Islet of Langerhans (tissue), 1 donor: ENCODE measurements around the gene ASCC3.

Experiments used
- FAIRE-seq: peaks from one replicate; lab custom pipeline; 2011; peaks lifted over from hg19 to GRCh38; lab: Jason Lieb, UNC

Gene ASCC3

DNA sequence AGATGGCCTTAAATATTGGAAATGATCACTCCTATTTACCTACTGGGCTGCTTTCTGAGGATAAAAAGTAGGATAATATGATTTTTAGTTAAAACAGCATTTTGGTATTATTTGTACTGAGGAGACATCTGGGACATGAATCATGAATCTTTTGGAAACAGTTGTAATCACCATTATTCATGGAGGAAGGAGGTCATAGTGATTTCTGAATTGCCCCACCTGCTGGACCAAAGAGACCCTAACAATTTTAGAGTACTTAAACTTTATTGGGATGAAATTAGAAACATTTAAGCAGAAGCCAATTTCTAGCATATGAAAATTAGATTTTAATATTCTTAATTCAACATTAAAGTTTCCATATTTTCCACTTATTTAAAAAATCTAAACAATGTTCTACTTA is 308.0 kb downstream of the ASCC3 start:
- peak; percentile 82 for FAIRE-seq

DNA sequence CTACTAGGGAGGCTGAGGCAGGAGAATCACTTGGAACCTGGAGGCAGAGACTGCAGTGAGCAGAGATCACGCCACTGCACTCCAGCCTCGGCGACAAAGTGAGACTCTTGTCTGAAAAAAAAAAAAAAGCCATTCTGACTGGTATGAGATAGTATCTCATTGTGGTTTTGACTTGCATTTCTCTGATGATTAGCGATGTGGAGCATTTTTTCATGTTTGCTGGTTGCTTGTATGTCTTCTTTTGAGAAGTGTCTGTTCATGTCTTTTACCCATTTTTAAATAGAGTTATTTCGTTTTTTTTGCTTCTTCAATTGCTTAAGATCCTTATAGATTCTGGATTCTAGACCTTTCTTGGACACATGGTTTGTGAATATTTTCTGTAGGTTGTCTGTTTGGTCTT is 312.9 kb downstream of the ASCC3 start:
- no peak for FAIRE-seq

DNA sequence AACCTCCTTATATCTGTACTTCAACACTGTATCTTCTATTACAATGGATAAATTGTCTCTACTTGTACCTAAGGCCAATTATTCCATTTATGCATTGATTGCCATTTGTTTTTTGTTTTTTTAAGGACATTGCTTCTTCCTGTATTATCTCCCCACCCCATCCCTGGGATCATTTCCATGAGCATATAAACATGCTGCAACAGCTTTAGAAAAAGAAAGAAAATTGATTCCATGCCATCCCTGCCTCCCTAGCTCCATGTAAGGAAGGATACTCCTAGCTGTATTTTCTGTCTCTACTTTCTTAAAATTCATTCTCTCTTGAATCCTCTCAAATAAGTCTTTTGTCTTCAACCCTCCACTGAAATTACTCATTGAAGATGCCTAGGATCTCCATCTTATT is 314.6 kb downstream of the ASCC3 start:
- FAIRE-seq = no peak

DNA sequence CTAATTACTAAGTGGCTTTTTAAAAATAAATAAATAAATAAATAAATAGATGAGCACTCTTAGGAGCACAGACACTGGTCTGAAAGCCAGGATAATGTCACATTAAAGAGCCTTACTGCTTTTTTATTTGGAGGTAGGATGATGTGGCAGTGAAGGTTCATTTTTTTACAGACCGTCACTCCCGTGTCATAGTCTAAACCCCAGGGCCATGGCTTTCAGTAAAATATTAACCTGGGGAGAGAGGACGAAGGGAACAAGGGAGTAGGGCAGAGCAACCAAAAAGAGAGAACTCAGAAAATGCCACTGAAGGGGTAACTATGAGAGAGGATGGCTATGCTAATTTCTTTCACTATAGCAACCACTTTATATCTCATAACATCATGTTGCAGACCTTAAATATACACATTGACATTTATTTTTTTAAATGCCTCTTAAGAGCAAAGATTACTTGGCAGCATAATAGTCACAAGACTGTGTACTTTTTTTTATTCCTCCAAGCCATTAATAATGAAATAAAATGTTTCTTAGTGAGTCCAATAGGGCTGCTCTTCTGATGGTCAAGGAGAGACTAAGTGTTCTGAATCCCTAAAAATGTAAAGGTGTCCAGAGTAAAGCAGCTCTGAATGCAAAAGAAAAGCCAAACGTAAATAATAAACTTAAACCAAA is 315.6 kb downstream of the ASCC3 start:
- peak; percentile 9 for FAIRE-seq

- no peak for FAIRE-seq
Measured at GRCh38 chr6:100559859-100560258, 321.3 kb downstream of the ASCC3 start.

- peak; percentile 13 for FAIRE-seq
Measured at GRCh38 chr6:100554228-100554627, 326.9 kb downstream of the ASCC3 start.

GRCh38 chr6:100553243-100553642 is 327.9 kb downstream of the ASCC3 start:
- peak; percentile 81 for FAIRE-seq

DNA sequence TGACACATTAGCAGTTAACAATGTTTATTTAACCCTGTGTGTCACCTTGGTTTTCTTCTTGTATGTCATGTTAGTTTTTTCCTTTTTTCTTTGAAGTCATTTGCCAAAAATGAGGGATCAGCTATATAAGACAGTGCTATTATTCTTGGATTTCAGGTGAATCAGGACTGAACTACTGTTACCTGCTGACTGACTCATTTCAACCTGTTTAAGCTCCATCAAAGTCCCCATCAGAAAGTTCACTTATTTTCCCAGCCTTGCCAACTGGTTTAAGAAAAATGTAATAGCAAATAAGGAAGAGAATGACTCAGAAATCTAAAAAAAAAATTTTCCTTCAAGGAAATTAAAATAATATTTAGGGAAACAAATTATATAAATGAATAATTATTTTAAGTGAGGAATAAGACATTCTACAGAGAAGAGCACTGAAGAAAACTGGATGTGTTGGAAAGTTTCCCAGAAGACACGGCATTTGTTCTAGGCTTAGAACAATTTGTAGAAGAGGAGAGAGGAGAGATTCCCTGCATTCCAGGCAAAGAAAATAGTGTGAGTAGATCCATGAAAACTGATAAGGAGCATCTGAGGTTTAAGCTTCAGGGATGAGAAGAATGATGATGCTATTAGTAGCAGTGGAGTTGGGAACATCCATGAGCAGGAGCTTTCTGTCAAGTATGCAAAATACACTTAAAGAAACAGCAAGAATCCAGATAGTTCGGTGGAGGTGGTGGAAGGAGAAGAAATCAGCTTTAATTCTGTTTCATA is 331.5 kb downstream of the ASCC3 start:
- no peak for FAIRE-seq

- peak; percentile 85 for FAIRE-seq
Measured at GRCh38 chr6:100538086-100538485, 343.0 kb downstream of the ASCC3 start.

GRCh38 chr6:100518588-100518987 is 362.5 kb downstream of the ASCC3 start:
- FAIRE-seq = no peak

DNA sequence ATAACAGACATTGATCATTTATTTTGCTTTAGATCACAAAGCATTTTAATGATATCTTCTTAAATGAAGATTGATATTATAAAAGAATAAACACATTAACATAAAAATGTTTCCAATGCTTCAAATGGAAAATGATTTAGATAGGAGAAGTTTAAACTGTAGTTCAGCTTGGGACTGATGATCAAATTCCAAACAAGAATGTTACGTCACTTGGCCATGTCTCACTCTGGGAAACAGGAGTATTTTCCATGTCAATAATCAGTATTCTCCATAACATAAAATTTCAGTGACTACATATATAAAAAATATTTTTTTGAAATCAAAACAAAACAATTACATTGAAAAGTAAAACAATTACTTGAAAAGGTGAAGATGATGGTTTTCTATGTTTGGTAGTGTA is 363.5 kb downstream of the ASCC3 start:
- FAIRE-seq = no peak

DNA sequence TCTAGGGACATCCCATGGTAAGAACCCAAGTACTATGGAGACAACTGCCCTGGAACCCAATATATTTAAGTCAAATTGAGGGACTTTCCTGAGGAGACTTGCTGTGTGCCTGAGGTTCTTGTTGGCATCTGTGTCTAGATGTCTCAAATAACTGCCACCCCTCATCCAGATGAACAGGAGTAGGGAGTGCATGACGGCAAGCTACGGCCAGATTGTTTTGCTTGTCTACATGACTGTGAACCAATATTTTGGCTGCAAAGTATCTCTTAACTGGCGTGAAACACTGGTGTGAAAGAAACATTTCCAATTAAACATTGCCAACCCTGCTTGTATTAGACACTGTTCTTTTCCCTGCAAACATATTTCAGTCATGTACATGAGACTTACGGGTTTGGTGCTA is 364.0 kb downstream of the ASCC3 start:
- FAIRE-seq = no peak

DNA sequence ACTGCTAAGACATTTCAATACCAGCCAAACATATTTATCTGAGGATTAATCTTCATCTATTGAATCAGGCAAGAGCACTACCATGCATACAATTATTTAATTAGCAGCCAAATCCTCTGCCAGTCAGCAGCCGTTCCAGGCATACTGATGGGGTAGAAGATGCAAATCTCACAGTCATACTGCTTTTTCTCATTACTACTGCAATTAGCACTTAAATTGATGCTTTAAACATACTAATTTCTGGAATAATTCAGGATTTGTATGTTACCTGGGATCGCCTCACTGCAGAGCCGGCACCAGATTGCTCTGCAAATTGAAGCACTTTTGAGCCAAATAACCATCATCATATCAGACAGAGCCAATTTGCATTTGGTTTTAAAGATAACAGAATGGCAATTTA is 366.5 kb downstream of the ASCC3 start:
- no peak for FAIRE-seq

DNA sequence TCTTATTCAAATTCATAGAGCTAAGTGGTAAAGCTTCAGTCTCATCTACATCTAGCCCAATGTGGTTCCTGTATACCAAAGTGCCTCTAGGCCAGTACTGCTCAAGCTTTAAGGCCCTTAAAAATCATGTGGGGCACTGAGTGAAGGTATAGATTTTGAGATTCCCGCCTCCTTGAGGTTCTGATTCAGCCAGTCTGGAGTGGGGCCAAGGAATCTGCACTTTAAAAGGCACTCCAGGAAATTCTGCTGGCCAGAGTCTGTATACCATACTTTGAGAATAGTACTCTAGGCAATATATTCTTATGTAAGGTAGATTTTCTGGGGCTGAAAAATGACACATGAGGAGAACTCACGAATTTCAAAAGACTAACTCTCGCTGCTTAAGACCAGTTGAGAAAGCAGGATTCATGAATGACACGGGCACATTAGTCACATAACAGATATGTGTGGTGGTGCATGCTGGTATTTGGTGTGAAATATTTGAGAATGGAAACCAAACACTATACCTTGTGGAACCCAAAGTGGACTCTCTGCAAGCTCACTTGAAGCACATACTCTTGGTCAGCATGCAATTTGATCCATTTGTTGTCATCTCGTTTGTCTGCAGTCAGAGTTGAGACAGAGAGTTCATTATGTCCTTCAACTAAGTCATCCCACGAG is 368.8 kb downstream of the ASCC3 start:
- FAIRE-seq = no peak

DNA sequence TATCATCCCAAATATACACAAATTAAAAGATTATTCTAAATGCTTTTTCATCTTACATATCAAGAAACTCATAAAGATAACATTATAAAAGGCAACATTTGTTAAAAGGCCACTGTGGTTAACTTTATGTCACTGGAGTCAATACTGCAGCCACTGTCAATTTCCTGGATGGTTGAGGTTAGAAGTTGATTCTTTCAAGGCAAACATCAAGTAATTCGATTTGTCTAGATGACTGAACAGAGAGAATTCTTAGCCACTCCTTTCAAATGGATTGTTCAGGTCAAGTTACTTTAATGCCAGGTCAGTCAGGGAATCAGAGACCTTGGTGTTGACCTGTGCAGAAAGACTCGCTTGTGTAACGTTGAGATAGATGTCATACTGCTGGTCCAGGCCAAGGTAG is 372.0 kb downstream of the ASCC3 start:
- FAIRE-seq = no peak

DNA sequence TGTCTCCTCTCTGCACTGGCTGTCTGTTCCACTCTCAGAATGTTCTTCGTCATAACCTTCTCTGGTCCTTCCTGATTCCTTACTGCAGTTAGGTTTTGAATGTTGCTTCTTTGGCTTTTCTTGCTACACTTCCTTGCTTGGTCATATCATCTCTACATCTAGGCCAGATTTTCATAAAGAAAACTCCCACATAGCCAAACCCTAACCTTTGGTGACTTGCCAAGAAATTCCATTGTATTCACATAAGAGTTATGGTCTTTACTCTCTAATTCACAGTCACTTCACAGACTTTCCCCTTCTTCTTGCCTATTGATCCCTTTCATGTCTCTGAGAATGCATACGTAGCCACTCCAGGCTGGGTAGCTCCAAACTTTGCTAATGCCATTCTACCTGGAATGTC is 374.5 kb downstream of the ASCC3 start:
- no peak for FAIRE-seq

- no peak for FAIRE-seq
Measured at GRCh38 chr6:100504786-100505737, 376.1 kb downstream of the ASCC3 start.

GRCh38 chr6:100503043-100503705 is 378.0 kb downstream of the ASCC3 start:
- FAIRE-seq = no peak

DNA sequence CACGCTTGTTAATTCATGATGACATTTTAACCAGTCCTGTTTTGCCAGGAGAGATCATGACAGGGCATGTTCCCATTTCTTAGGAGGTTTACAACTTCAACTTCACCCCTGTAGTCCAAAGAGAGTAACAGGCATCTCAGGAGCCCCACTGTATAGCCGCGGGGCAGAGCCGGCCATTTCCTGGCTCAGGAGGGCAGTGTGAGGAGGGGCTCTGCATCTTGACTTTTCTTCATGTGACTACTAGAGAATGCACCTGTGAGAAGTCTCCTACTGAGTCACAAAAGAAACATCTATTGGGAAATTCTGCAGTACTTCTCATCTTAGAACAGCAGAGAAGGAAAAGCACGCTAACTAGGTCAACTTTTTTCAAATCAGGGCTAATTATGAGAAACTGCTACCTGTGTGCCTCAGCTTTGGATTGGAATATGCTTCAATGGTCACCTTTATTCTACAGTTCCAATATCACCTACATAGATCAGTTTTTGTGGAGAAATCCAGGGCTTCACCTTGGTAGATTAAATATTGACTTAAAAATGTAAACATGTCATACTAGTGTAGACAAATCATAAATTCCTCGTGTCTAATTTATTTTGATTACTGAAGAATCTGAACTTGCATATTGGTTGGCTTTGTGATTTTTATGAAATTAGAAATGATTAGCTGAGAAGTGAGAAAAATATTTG is 387.8 kb downstream of the ASCC3 start:
- peak; percentile 87 for FAIRE-seq

DNA sequence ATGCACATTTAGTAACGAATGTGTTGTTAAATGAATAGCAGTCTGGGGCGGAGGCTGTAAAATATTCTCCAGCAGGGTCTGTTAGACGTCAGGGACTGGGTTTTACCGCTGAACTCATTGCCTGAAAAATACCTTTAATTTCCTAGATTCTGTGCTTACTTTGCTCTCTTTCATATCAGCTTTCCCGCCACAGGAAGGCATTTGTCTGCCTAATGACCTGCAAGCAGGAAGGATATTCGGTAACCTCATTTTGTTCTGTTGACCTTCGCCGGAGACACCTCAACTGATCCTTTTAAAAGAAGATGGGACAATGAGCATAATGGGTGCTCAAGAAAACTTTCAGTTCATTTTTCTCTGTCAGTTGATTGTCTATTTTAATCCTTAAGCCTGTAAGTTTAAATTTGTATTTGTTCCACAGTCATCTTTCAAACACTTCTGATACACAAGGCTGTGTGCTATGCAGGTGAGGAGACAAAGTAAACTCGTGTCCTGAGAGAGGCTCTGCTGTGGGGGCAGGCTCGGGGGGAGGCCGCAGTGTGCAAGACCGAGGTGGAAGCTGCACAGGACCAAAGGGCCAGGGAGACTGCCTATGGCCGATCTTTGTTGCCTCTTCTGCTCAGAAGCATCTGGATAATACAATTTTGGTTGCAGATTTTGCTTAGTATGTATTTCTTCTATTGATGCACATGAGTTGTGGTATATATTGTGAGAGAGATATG is 389.0 kb downstream of the ASCC3 start:
- FAIRE-seq = peak; percentile 86

DNA sequence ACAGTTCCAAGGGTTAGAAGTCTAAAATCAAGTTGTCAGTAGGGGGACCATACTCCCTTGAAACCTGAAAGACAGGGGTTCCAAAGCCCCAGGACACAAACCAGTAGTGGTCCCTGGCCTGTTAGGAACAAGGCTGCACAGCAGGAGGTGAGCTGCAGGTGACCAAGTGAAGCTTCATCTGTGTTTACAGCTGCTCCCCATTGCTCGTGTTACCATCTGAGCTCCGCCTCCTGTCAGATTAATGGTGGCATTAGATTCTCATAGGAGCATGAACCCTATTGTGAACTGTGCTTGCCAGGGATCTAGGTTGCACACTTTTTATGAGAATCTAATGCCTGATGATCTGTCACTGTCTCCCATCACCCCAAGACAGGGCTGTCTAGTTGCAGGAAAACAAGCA is 391.1 kb downstream of the ASCC3 start:
- no peak for FAIRE-seq
